ENCODE data around the gene ARPC5L. TPM values are rescaled to one million over a fixed set of nuclear protein-coding genes. Genes with fewer than 3 reads are reported as not detected.

ARPC5L gene
- total RNA-seq, 1 donor from 2014 or later = 53.3 TPM

DNA sequence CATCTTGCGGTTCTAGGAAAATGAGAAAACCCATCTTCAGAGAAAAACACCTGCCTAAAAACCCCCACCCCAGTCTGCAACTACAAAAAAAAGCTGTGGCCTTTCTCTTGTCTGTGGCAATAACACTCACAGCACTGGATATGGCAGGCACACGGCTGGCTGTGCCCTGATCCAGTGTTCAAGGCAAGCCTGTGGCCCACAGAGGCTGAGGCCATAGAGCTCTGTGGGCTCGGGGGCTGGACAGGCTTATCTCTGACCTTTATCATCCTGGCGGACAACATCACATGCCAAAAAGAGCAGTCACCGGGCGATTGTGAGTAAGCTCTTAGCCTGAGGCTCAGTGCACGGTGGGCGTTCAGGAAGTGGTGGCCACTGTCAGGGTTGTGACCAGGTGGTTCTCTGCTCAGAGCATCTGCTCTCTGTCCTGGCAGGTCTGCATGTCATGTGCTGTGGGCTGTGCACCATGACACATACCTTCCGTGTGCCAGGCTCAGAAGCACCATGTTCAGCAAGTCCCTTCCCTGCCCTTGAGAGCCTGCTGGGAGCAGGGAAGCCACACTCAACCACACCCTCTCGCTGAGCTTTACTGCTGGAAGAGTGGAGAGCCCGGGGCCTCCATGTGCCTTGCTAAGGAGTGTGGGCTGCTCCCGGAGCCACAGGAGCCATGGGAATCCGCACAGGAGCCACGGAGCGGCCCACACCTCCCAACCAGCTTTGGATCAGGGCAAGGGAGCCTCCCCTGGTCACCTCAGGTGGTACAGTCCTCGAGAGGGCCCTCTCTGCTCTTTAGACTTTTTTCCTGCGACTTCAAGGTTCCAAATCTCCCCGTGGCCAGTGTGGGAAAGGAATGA lies 43.3 kb upstream of the ARPC5L start:
- DNase-seq (ENCODE audit: low read depth) = no peak
- no peak for TF ChIP-seq CTCF (conservative IDR thresholded peaks at IDR 0.05; ENCODE audit: low read depth, low read length)
- no peak overlapping the region for H3K4me3 ChIP-seq (ENCODE audit: low read depth, low read length)

- DNase-seq (ENCODE audit: low read depth) = no peak
- H3K4me3 ChIP-seq (ENCODE audit: low read depth, low read length) = no peak overlapping the region
- no peak for TF ChIP-seq CTCF (conservative IDR thresholded peaks at IDR 0.05; ENCODE audit: low read depth, low read length)
Measured at GRCh38 chr9:124820698-124821623, 41.0 kb upstream of the ARPC5L start.

DNA sequence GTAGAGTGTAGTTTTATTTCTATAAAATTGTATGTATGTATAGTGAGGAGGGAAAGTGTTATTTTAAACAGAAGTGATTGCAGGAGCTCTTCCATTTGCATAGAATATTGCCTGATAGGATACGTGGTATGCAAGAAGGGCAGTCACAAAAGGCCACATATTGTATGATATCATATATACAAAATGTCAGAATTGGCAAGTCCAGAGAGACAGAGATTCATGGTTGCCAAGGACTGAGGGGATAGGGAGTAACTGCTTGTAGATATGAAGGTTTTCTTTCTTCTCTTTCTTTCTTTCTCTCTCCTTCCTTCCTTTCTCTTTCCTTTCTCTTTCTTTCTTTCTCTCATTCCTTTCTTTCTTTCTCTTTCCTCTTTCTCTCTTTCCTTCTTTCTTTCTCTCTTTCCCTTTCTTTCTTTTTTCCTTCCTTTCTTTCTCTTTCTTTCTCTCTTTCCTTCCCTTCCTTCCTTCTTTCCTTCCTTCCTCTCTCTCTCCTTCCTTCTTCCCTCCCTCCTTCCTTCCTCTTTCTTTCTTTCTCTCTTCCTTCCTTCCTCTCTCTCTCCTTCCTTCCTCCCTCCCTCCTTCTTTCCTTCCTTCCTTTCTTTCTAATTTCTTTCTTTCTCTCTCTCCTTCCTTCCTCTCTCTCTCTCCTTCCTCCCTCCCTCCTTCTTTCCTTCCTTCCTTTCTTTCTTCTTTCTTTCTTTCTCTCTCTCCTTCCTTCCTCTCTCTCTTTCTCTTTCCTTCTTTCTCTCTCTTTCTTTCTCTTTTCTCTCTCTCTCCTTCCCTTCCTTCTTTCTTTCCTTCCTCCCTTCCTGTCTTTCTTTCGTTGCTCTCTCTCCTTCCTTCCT lies 33.2 kb upstream of the ARPC5L start:
- H3K4me3 ChIP-seq (ENCODE audit: low read depth, low read length) = no peak overlapping the region
- TF ChIP-seq CTCF (conservative IDR thresholded peaks at IDR 0.05; ENCODE audit: low read depth, low read length) = no peak
- DNase-seq (ENCODE audit: low read depth) = no peak

- DNase-seq (ENCODE audit: low read depth) = no peak
- TF ChIP-seq CTCF (conservative IDR thresholded peaks at IDR 0.05; ENCODE audit: low read depth, low read length) = no peak
- no peak overlapping the region for H3K4me3 ChIP-seq (ENCODE audit: low read depth, low read length)
Measured at GRCh38 chr9:124829334-124829669, 32.6 kb upstream of the ARPC5L start.

DNA sequence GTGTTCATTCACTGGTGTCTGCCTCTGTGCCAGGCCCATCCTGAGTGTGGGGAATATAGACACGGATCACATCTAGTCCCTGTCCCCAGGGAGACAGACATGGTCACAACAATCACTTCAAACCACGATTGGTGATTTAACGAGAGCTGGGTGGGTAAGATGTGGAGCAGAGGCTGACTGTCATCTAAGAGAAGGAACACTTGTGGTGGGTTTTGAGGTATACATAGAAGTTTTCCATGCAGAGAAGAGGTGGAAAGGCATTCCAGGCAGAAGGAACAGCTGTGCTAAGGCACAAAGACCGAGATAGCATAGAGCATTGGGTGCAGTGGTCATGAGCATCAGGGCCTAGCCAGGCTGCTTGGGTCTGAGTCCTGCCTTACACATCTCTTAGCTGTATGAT lies 31.3 kb upstream of the ARPC5L start:
- no peak overlapping the region for H3K4me3 ChIP-seq (ENCODE audit: low read depth, low read length)
- no peak for TF ChIP-seq CTCF (conservative IDR thresholded peaks at IDR 0.05; ENCODE audit: low read depth, low read length)
- no peak for DNase-seq (ENCODE audit: low read depth)

DNA sequence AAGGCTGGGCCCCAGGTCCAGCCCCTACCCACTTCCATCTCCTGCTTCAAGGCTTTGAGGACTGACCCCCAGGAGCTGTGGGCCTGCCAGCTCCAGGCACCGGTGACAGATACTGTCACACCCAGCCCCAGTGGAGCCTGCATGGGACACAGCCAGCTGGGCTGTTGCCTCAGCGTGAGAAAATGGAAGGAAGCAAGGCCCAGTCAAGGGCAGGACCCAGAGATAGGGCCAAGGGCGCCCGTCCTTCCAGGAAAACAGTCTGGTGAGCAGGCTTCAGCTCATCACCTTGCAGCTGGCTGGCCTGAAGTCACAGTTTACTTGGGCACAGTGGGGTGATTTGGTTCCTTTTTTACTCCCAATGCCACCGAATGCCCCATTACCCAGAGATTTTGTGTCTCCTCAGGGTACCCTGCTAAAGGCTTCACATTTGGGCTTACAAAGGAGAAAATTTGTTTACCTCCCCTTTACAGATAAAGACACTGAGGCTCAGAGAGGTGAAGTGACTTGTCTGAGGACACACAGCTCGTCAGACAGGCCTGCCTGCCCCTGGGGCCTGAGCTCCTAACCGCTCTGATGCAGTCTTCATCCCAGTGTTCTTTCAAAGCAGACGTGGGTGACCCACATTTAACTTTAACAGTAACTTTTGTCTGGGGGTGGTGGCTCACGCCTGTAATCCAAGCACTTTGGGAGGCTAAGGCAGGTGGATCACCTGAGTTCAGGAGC lies 30.1 kb upstream of the ARPC5L start:
- DNase-seq (ENCODE audit: low read depth) = no peak
- H3K4me3 ChIP-seq (ENCODE audit: low read depth, low read length) = no peak overlapping the region
- no peak for TF ChIP-seq CTCF (conservative IDR thresholded peaks at IDR 0.05; ENCODE audit: low read depth, low read length)
